ENCODE data around the gene ITGB1. TPM values are rescaled to one million over a fixed set of nuclear protein-coding genes. Genes with fewer than 3 reads are reported as not detected.

ITGB1 gene
- total and polyA plus RNA-seq, 10 of the 15 experiments (the other 5 are each of a cell fraction or from before 2014, with no cell fraction given) = 2.8 to 20.7 (median 10.4) TPM

DNA sequence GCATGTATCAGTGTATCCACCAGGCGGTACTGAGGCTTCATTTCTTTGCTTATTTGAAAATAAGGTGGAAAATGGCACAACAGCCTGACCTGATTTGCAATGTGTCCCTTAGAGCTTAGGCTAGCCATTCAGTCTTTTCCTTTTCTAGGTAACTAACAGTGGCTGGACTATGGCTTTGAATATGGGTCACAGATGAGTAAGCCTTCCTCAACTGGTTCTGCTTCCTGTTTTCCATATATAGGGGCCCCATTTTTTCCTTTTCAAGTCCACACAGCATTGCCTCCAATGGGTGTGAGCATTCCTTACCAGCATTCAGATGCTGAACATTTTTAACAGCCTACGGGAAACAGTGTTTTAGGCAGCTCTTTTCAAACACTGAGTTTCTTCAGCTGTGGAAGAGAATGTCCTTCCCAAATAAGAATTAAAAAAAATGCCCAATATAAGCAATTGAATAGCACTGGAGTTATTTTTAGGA, 3.9 kb upstream of the ITGB1 start:
- intact Hi-C loops (cut with micrococcal nuclease; ENCODE audit: unreplicated experiment) = no loop called here
- FAIRE-seq = peak; percentile 68

More for the DNA sequence above, 3.9 kb upstream of the ITGB1 start:
- no peak for ATAC-seq
- CTCF ChIA-PET = no interaction called here
- Histone ChIP-seq H4K20me1 (ENCODE audit: control insufficient read depth, insufficient read depth) (no peaks in the 10 kb centered on the region), H3K27me3 (replicated peaks in 1 of 2; ENCODE audit: control insufficient read depth in 2 of 2, insufficient read depth in 2 of 2, low read length in 1 of 2) (no peaks in the 10 kb centered on the region), H2AFZ (ENCODE audit: control insufficient read depth, low read depth, low read length) (peak overlapping the region; percentile 68), H3K79me2 (ENCODE audit: control insufficient read depth, insufficient read depth, low read length) (peaks cover 8% of the 10 kb centered on the region), H3K4me2 (ENCODE audit: control insufficient read depth, insufficient read depth) (peak overlapping the region; percentile 62), H3K4me3 (no peak overlapping the region), H3K4me1 (ENCODE audit: control insufficient read depth, insufficient read depth, low read length) (peaks cover 18% of the 10 kb centered on the region), H3K36me3 (ENCODE audit: control insufficient read depth in 2 of 2, insufficient read depth in 2 of 2, low read length in 1 of 2) (no peaks in the 10 kb centered on the region), H3K27ac (ENCODE audit: control insufficient read depth, insufficient read depth) (no peak overlapping the region; the same call in 1 of the 2 replicates), H3K9ac (ENCODE audit: control insufficient read depth, insufficient read depth, low read length) (no peak overlapping the region; the same call in 1 of the 2 replicates), H3K9me3 (replicated peaks; ENCODE audit: control insufficient read depth, insufficient read depth, low read length) (no peaks in the 10 kb centered on the region)
- RAD21 ChIA-PET (ENCODE audit: unreplicated experiment) = no interaction called here
- no peak for DNase-seq (ENCODE audit: low read depth, low spot score)
- SMC1A ChIA-PET (ENCODE audit: uncharacterized antibody, unreplicated experiment) = no interaction called here
- POLR2A ChIA-PET = no interaction called here
- 72% methylated on average over 2 of the region's 2 CpGs for WGBS (ENCODE audit: insufficient coverage, insufficient replicate concordance, low lambda C conversion rate, missing lambda C conversion rate)
- TF ChIP-seq, protein P1, sequence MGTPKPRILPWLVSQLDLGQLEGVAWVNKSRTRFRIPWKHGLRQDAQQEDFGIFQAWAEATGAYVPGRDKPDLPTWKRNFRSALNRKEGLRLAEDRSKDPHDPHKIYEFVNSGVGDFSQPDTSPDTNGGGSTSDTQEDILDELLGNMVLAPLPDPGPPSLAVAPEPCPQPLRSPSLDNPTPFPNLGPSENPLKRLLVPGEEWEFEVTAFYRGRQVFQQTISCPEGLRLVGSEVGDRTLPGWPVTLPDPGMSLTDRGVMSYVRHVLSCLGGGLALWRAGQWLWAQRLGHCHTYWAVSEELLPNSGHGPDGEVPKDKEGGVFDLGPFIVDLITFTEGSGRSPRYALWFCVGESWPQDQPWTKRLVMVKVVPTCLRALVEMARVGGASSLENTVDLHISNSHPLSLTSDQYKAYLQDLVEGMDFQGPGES (IDR thresholded peaks at IDR 0.05) = no peak
- TF ChIP-seq MTA3 (IDR thresholded peaks at IDR 0.05; ENCODE audit: borderline replicate concordance, low read length) = no peak
- TF ChIP-seq, protein P2, sequence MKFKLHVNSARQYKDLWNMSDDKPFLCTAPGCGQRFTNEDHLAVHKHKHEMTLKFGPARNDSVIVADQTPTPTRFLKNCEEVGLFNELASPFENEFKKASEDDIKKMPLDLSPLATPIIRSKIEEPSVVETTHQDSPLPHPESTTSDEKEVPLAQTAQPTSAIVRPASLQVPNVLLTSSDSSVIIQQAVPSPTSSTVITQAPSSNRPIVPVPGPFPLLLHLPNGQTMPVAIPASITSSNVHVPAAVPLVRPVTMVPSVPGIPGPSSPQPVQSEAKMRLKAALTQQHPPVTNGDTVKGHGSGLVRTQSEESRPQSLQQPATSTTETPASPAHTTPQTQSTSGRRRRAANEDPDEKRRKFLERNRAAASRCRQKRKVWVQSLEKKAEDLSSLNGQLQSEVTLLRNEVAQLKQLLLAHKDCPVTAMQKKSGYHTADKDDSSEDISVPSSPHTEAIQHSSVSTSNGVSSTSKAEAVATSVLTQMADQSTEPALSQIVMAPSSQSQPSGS (IDR thresholded peaks at IDR 0.05; ENCODE audit: low read length) = 0 out of 2 replicates have a peak, but pooled peaks have one; percentile 10
- no TSS peak for BruUV-seq (replicated peaks)
- in situ Hi-C loops (cut with MboI) = no loop called here
